Gastroesophageal sphincter (tissue), 4 donors: ENCODE results near the gene NLGN4X. TPM values are rescaled to one million over a fixed set of nuclear protein-coding genes. Genes with fewer than 3 reads are reported as not detected.

Experiments
- ATAC-seq: fragments of 150-250 bp; one replicate; pipeline ENCODE4 v1.9.1; 2016; ENCODE audit warnings: mild to moderate bottlenecking, moderate library complexity
- H3K27ac ChIP-seq, 4 donors: fragments of 200-600 bp; sonication (generic) in 3 of 4; 1 replicate in 3 of 4; 2 replicates in 1 of 4; pipeline ENCODE4 v1.5.1; 2016 to 2019
- H3K27me3 ChIP-seq: fragments of 200-600 bp; sonication (generic); one replicate; pipeline ENCODE4 v1.5.1; 2019
- H3K36me3 ChIP-seq, 2 donors: fragments of 200-600 bp; sonication (generic); one replicate each; pipeline ENCODE4 v1.5.1; 2019; ENCODE audit warnings: control low read depth in 1 of 2
- H3K4me1 ChIP-seq, 3 donors: fragments of 200-600 bp; sonication (generic); 1 replicate in 2 of 3; 2 replicates in 1 of 3; pipeline ENCODE4 v1.5.1; 2016 to 2019; ENCODE audit warnings: control low read depth in 2 of 3
- H3K4me3 ChIP-seq, 2 donors: fragments of 200-600 bp; sonication (generic); one replicate each; pipeline ENCODE4 v1.5.1; 2019; ENCODE audit warnings: mild to moderate bottlenecking in 1 of 2, moderate library complexity in 1 of 2
- H3K9me3 ChIP-seq, 3 donors: fragments of 200-600 bp; sonication (generic); one replicate each; pipeline ENCODE4 v1.5.1; 2017 to 2019; ENCODE audit warnings: control low read depth in 2 of 3
- CTCF ChIP-seq, 4 experiments: fragments of 200-600 bp in 2 of 4; fragments of 450-650 bp in 2 of 4; sonication (generic) in 1 of 4; IDR thresholded peaks; one replicate each; pipeline ENCODE4 v1.5.1; 2017 to 2019; ENCODE audit warnings: antibody characterized with exemption in 4 of 4, mild to moderate bottlenecking in 2 of 4, moderate library complexity in 2 of 4
- EP300 ChIP-seq: sonication (generic); formaldehyde crosslinking; IDR thresholded peaks from one replicate; pipeline ENCODE4 v1.6.1; 2017; ENCODE audit warnings: antibody characterized with exemption, mild to moderate bottlenecking
- POLR2A ChIP-seq, 2 donors: fragments of 450-650 bp; IDR thresholded peaks; one replicate each; pipeline ENCODE4 v1.6.1; 2017; ENCODE audit warnings: antibody characterized with exemption in 2 of 2, mild to moderate bottlenecking in 2 of 2, moderate library complexity in 1 of 2
- POLR2AphosphoS5 ChIP-seq: sonication (generic); formaldehyde crosslinking; IDR thresholded peaks from one replicate; pipeline ENCODE4 v1.6.1; 2017; ENCODE audit warnings: antibody characterized with exemption
- WGBS, 2 donors: methylation state at CpG; one replicate each; pipeline ENCODE4 v1.1.5; 2018; ENCODE audit warnings: low coverage in 1 of 2; 5-methylcytosine and 5-hydroxymethylcytosine counted together
- total RNA-seq, 4 donors: library from RNA; depleted of rRNA; stranded (reverse); fragments of >200 nt; gene quantifications; one replicate each; pipeline ENCODE4 v1.1.0, GENCODE V29; 2016

Gene NLGN4X
- total RNA-seq, 4 donors from 2014 or later = 2.0 to 6.7 (median 4.7) TPM

- Histone ChIP-seq H3K27me3 (peaks cover 21% of the 10 kb centered on the region), H3K36me3 (no peaks in the 10 kb centered on the region), H3K9me3 (no peaks in the 10 kb centered on the region), H3K4me3 (peak overlapping the region; percentile 24 to 45), H3K4me1 (peaks cover 0 to 12% (median 3%) of the 10 kb centered on the region in 3 donors), H3K27ac (peak overlapping the region in 2 of 4 donors; percentile 14 to 47)
- ATAC-seq = peak; percentile 36
- 0% methylated on average over 11 of the region's 46 CpGs; no CpG with 5 or more reads in 1 of the 2 donors for WGBS, 2 donors
- TF ChIP-seq POLR2AphosphoS5 = no peak
- no peak for TF ChIP-seq POLR2A (IDR thresholded peaks at IDR 0.05)
- TF ChIP-seq EP300 = no peak
- no peak for TF ChIP-seq CTCF (IDR thresholded peaks at IDR 0.05)
Measured at GRCh38 chrX:6225911-6226595, 2.6 kb downstream of the NLGN4X start.

- Histone ChIP-seq H3K27me3 (peaks cover 21% of the 10 kb centered on the region), H3K4me1 (peaks cover 0 to 12% (median 3%) of the 10 kb centered on the region in 3 donors), H3K9me3 (no peaks in the 10 kb centered on the region), H3K4me3 (peak overlapping the region in 1 of 2 donors; percentile 45), H3K27ac (no peak overlapping the region), H3K36me3 (no peaks in the 10 kb centered on the region)
- no peak for ATAC-seq
- WGBS, 2 donors = 7 to 19% methylated on average over 7 to 12 of the region's 17 CpGs
- TF ChIP-seq POLR2AphosphoS5 (no peak), CTCF (IDR thresholded peaks at IDR 0.05) (no peak), EP300 (no peak), POLR2A (IDR thresholded peaks at IDR 0.05) (no peak)
Measured at GRCh38 chrX:6225288-6225910, 3.3 kb downstream of the NLGN4X start.

GRCh38 chrX:6223516-6223915 is 5.2 kb downstream of the NLGN4X start:
- no peak overlapping the region for H3K4me3 ChIP-seq
- 6% methylated on average over 3 of the region's 3 CpGs; no CpG with 5 or more reads in 1 of the 2 donors for WGBS, 2 donors
- no peaks in the 10 kb centered on the region for H3K9me3 ChIP-seq
- no peak overlapping the region for H3K27ac ChIP-seq
- TF ChIP-seq POLR2AphosphoS5 (no peak), CTCF (IDR thresholded peaks at IDR 0.05) (no peak), EP300 (no peak), POLR2A (IDR thresholded peaks at IDR 0.05) (no peak)
- peaks cover 21% of the 10 kb centered on the region for H3K27me3 ChIP-seq
- peaks cover 0 to 12% (median 3%) of the 10 kb centered on the region in 3 donors for H3K4me1 ChIP-seq
- H3K36me3 ChIP-seq = no peaks in the 10 kb centered on the region
- ATAC-seq = no peak

GRCh38 chrX:6210230-6210629 is 18.4 kb downstream of the NLGN4X start:
- 65 to 96% methylated on average over 2 to 8 of the region's 8 CpGs for WGBS, 2 donors

More at GRCh38 chrX:6210230-6210629, 18.4 kb downstream of the NLGN4X start:
- Histone ChIP-seq H3K27me3 (no peaks in the 10 kb centered on the region), H3K4me3 (no peak overlapping the region), H3K4me1 (no peaks in the 10 kb centered on the region), H3K9me3 (no peaks in the 10 kb centered on the region), H3K27ac (no peak overlapping the region), H3K36me3 (no peaks in the 10 kb centered on the region)
- no peak for ATAC-seq
- TF ChIP-seq POLR2A (IDR thresholded peaks at IDR 0.05) = no peak
- TF ChIP-seq POLR2AphosphoS5 = no peak
- TF ChIP-seq EP300 = no peak
- no peak for TF ChIP-seq CTCF (IDR thresholded peaks at IDR 0.05)
